Measurements from ENCODE around the gene RIMBP2.

GRCh38 chr12:130625201-130625600 is 90.9 kb downstream of the RIMBP2 start:
- TF ChIP-seq CTCF (IDR thresholded peaks at IDR 0.05) (no peak), ZFX (IDR thresholded peaks at IDR 0.05; ENCODE audit: borderline replicate concordance) (no peak)
